ENCODE data around the gene TUBGCP5.
"Not testable (repeated sequence)": the region's sequence is repeated elsewhere in the genome, so short reads cannot be mapped to it uniquely, and the experiment has no call there.

Gene TUBGCP5

DNA sequence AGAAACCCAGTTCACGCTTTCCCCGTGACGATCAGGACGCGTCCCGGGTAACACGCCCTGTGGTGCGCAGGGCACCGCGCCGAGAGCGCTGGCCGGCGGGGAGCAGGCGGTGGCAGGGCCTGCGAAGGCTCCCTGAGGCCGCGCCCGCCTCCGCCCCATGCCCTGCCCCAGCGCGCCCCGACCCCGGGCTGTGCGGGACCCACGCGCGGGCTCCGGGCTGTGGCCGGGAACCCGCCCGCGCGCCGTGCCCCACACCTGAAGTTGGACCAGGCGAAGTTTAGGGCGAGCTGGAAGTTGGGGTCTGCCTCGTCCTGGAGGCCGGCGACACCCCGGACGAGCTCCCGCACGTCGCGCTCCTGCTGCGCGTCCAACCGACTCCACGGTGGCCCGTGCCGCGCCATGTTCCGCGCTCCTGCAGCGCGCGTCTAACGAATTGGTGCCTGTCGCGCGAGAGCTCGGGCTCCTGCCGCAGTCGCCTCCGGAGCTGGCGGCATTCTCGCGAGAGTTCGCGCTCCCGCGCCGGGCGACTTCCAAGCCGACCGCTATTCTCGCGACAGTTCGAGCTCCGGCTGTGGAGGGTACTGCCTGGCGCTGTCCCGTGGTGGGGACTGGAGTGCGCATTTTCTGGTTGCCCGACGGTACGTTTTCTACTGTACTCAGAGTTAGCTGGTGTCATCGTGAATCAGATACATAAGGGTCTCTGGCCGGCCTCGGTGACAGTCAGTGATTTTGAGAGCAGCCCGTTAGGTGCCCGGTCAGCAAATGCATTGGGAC lies at the start of gene TUBGCP5:
TUBGCP5 (minus strand) TSS at position 427 of the 774 bp plus-strand sequence; CDS start at position 401, 26 bp downstream.
- TF ChIP-seq, protein P1, sequence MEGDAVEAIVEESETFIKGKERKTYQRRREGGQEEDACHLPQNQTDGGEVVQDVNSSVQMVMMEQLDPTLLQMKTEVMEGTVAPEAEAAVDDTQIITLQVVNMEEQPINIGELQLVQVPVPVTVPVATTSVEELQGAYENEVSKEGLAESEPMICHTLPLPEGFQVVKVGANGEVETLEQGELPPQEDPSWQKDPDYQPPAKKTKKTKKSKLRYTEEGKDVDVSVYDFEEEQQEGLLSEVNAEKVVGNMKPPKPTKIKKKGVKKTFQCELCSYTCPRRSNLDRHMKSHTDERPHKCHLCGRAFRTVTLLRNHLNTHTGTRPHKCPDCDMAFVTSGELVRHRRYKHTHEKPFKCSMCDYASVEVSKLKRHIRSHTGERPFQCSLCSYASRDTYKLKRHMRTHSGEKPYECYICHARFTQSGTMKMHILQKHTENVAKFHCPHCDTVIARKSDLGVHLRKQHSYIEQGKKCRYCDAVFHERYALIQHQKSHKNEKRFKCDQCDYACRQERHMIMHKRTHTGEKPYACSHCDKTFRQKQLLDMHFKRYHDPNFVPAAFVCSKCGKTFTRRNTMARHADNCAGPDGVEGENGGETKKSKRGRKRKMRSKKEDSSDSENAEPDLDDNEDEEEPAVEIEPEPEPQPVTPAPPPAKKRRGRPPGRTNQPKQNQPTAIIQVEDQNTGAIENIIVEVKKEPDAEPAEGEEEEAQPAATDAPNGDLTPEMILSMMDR (conservative IDR thresholded peaks at IDR 0.05; ENCODE audit: control insufficient read depth, insufficient read depth, low read depth, low read length), result peak; percentile 32
- peak within 1 kb of the TSS; percentile 79 for H3K4me3 ChIP-seq (ENCODE audit: control insufficient read depth, low read depth, low read length)
- peak; percentile 98 for DNase-seq (ENCODE audit: low read depth)

DNA sequence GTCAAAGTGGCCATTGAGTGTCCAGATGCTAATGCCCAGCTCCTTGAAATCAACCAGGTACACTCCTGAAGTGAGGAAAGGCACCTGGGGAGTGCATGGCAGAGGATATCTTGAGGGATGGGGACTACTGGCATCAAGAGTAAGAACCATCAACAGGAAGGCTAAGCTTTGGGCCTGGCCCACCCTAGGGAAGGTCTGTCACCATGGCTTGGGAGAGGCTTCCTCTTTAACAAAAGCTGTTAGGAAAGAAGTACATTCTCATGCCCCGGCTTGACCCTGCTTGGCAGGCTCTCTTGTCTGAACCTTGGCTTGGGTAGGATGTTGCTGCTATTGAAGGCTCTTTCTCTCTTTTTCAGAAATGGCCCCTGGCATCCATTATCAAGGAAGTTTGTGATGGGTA lies 43.7 kb upstream of the TUBGCP5 start:
- no peak for DNase-seq (ENCODE audit: low read depth)
- TF ChIP-seq, protein P1 (conservative IDR thresholded peaks at IDR 0.05; ENCODE audit: control insufficient read depth, insufficient read depth, low read depth, low read length), result no peak

DNA sequence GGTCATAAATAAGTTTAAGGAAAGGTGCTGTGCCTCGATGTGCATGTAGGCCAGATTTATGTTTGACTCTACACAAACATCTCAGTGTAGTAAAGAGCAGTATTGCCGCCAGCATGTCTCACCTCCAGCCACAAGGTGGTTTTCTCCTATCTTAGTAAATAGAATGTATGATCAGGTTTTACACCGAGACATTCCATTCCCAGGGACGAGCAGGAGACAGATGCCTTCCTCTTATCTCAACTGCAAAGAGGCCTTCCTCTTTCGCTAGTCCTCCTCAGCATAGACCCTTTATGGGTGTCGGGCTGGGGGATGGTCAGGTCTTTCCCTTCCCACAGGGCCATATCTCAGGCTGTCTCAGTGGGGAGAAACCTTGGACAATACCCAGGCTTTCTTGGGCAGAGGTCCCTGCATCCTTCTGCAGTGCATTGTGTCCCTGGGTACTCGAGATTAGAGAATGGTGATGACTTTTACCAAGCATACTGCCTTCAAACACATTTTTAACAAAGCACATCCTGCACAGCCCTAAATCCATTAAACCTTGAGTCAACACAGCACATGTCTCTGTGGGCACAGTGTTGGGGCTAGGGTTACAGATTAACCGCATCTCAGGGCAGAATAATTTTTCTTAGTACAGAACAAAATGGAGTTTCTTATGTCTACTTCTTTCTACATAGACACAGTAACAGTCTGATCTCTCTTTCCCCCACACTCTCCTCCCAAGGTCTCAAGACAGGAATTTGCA lies 42.8 kb upstream of the TUBGCP5 start:
- not testable (repeated sequence) for DNase-seq (ENCODE audit: low read depth); H3K4me3 ChIP-seq (ENCODE audit: control insufficient read depth, low read depth, low read length)

More for the DNA sequence above, 43.7 kb upstream of the TUBGCP5 start:
- no peak overlapping the region for H3K4me3 ChIP-seq (ENCODE audit: control insufficient read depth, low read depth, low read length)

DNA sequence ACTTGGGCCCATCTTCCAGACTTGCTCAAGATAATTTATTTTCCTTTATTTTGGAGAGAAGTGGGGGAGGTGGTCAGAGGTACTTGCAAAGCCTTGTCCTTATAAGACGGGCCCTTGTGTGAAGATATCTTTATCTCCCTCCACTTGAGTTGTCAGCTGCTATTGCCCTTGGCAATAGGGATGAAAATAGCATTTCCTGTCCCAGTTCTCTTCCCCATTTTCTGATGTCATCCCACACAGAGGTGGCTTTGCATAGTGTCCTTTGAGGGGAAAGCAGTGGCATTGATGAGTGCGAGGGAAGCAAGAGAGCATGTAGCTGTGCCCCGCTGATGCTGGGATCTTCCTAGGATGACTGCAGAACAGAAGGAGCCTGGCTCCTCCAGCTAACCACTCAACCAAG lies 41.9 kb upstream of the TUBGCP5 start:
- H3K4me3 ChIP-seq (ENCODE audit: control insufficient read depth, low read depth, low read length), result no peak overlapping the region
- TF ChIP-seq, protein P1 (conservative IDR thresholded peaks at IDR 0.05; ENCODE audit: control insufficient read depth, insufficient read depth, low read depth, low read length), result no peak
- no peak for DNase-seq (ENCODE audit: low read depth)

DNA sequence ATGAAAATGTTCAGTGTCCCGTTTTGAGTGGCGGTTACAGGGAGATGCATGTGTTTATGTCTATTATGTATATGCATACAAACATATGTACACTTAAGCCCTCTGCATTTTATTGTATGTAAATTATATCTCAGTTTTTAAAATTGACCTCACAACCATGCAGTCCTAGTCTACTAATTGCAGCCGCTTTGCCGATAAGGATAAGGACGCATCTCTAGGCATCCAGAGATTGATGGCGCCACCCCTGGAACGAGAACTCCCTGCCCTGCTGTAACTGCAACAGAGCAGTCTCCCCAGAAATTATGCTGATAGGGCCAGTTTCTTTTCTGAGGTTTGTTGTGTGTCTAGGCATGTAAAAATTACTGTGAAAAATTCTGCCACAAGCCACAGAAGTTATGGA lies 40.4 kb upstream of the TUBGCP5 start:
- no peak for DNase-seq (ENCODE audit: low read depth)
- TF ChIP-seq, protein P1 (conservative IDR thresholded peaks at IDR 0.05; ENCODE audit: control insufficient read depth, insufficient read depth, low read depth, low read length), result no peak
- no peak overlapping the region for H3K4me3 ChIP-seq (ENCODE audit: control insufficient read depth, low read depth, low read length)

DNA sequence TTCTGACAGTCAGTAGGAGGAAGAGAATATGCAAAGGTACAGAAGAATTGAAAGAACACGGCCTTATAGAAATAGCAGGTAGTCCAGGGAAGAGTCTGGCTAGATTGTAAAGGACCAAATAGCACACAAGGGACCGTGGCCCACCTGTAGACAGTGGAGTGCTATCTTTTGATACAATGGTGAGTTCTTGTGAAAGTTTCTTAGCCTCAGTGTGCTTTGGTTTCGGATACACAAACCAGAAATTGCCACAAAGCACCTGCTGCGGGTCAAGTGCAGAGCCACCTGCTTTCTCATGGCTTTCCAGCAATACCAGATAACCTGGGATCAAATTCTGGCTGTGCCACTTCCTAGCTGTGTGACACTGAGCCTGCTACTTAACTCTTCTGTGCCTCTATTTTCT lies 36.6 kb upstream of the TUBGCP5 start:
- no peak for DNase-seq (ENCODE audit: low read depth)
- TF ChIP-seq, protein P1 (conservative IDR thresholded peaks at IDR 0.05; ENCODE audit: control insufficient read depth, insufficient read depth, low read depth, low read length), result no peak
- H3K4me3 ChIP-seq (ENCODE audit: control insufficient read depth, low read depth, low read length), result no peak overlapping the region

DNA sequence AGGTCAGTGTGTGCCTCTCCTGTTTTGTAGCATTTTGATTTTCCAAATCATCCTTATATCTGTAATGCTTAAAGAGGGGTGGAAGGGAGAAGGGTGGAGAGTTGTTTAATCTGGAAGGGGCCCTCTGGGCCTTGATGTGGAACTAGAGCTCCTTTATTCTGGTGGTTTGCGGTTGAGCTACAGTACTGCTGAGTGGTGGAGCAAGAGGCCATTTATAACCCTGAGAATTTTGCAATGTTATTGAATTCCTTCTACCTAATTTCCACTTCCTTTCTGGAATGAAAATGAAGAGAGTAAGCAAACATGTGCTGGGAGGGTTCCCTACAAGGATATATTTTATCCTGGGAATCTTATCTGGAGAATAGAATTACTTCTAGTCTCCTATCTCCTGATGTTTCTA lies 35.3 kb upstream of the TUBGCP5 start:
- H3K4me3 ChIP-seq (ENCODE audit: control insufficient read depth, low read depth, low read length), result no peak overlapping the region
- DNase-seq (ENCODE audit: low read depth), result peak; percentile 2
- TF ChIP-seq, protein P1 (conservative IDR thresholded peaks at IDR 0.05; ENCODE audit: control insufficient read depth, insufficient read depth, low read depth, low read length), result no peak
